ENCODE data around the gene C11orf65. TPM values are rescaled to one million over a fixed set of nuclear protein-coding genes. Genes with fewer than 3 reads are reported as not detected.

The C11orf65 gene
- total RNA-seq, 4 donors from 2014 or later = 0.46 to 1.1 TPM; not detected in 2

- Histone ChIP-seq H3K4me3 (no peak overlapping the region), H3K9me3 (no peaks in the 10 kb centered on the region), H3K27me3 (no peaks in the 10 kb centered on the region), H3K27ac (no peak overlapping the region), H3K4me1 (no peaks in the 10 kb centered on the region), H3K36me3 (no peaks in the 10 kb centered on the region)
- intact Hi-C loops (cut with DNase I; ENCODE audit: low total_unique reads) = no loop called here
- TF ChIP-seq CTCF (IDR thresholded peaks at IDR 0.05) = no peak
- no peak for TF ChIP-seq POLR2A (IDR thresholded peaks at IDR 0.05)
- DNase-seq = no peak
Measured at GRCh38 chr11:108494182-108494581, 26.9 kb upstream of the C11orf65 start.

- no peak for DNase-seq
- intact Hi-C loops (cut with DNase I; ENCODE audit: low total_unique reads) = no loop called here
- H3K27me3 ChIP-seq = no peaks in the 10 kb centered on the region
Measured at GRCh38 chr11:108491936-108492335, 24.6 kb upstream of the C11orf65 start.

GRCh38 chr11:108486828-108487227 lies 19.5 kb upstream of the C11orf65 start:
- TF ChIP-seq CTCF (IDR thresholded peaks at IDR 0.05) (no peak), POLR2A (IDR thresholded peaks at IDR 0.05) (no peak)
- intact Hi-C loops (cut with DNase I; ENCODE audit: low total_unique reads) = no loop called here
- no peak for DNase-seq
- Histone ChIP-seq H3K4me3 (no peak overlapping the region), H3K4me1 (no peaks in the 10 kb centered on the region), H3K36me3 (no peaks in the 10 kb centered on the region), H3K27me3 (no peaks in the 10 kb centered on the region), H3K9me3 (no peaks in the 10 kb centered on the region), H3K27ac (no peak overlapping the region)

More at GRCh38 chr11:108491936-108492335, 24.6 kb upstream of the C11orf65 start:
- no peaks in the 10 kb centered on the region for H3K9me3 ChIP-seq
- H3K36me3 ChIP-seq = no peaks in the 10 kb centered on the region
- no peak overlapping the region for H3K27ac ChIP-seq
- no peak for TF ChIP-seq CTCF (IDR thresholded peaks at IDR 0.05)
- no peak for TF ChIP-seq POLR2A (IDR thresholded peaks at IDR 0.05)
- no peaks in the 10 kb centered on the region for H3K4me1 ChIP-seq
- no peak overlapping the region for H3K4me3 ChIP-seq

DNA sequence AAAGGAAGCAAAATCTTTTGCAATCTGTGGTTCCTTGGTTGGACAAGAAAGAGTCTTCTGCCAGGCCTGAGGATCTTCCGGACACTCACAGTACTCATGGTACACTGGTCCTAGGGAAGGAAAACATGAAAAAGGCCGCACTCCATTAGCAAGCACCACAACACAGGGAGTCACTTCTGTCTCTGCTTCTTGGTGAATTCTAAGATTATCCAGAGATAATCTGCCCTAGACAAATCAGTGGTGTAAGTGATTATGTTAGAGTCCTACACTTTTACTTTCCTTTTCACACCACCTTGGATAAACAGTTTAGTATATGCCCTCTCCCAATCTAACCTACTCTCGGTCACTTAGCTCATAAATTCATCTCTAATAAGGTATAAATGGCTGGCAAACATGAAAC lies 19.0 kb upstream of the C11orf65 start:
- H3K27ac ChIP-seq = no peak overlapping the region
- no peak for DNase-seq
- H3K4me3 ChIP-seq = no peak overlapping the region
- intact Hi-C loops (cut with DNase I; ENCODE audit: low total_unique reads) = no loop called here
- H3K36me3 ChIP-seq = no peaks in the 10 kb centered on the region
- H3K27me3 ChIP-seq = no peaks in the 10 kb centered on the region
- H3K9me3 ChIP-seq = no peaks in the 10 kb centered on the region
- TF ChIP-seq POLR2A (IDR thresholded peaks at IDR 0.05) (no peak), CTCF (IDR thresholded peaks at IDR 0.05) (no peak)
- no peaks in the 10 kb centered on the region for H3K4me1 ChIP-seq

DNA sequence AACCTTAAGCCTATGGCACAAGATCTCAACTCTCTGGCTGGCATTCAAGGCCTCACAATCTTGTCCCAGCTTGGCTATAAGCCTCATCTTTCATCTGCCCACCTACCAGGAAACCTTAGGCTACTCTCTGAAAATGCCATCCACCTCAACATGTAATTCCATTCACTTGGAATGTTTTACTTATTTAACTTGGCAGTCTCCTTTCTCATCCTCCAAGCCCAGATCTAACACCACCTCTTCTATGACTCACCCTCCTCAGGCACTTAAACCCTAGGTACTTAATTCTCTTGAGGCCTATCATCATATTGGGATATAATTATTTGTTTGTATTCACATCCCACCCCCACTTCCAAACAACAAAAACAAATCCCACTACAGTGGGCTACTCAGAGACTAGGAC lies 15.8 kb upstream of the C11orf65 start:
- no peaks in the 10 kb centered on the region for H3K36me3 ChIP-seq
- no peaks in the 10 kb centered on the region for H3K4me1 ChIP-seq
- no peak for TF ChIP-seq POLR2A (IDR thresholded peaks at IDR 0.05)
- no peak for TF ChIP-seq CTCF (IDR thresholded peaks at IDR 0.05)
- DNase-seq = no peak
- H3K9me3 ChIP-seq = no peaks in the 10 kb centered on the region
- no peak overlapping the region for H3K27ac ChIP-seq
- no peaks in the 10 kb centered on the region for H3K27me3 ChIP-seq
- no peak overlapping the region for H3K4me3 ChIP-seq
- intact Hi-C loops (cut with DNase I; ENCODE audit: low total_unique reads) = no loop called here

Data from uterus (tissue), 4 donors.